ENCODE results near the gene TUBA4A.
"Not testable (repeated sequence)": the region's sequence is repeated elsewhere in the genome, so short reads cannot be mapped to it uniquely, and the experiment has no call there.

The TUBA4A gene

GRCh38 chr2:219268294-219268693, 14.6 kb upstream of the TUBA4A start:
- DNase-seq (ENCODE audit: low read depth in 2 of 2): no peak

- no peak for DNase-seq (ENCODE audit: low read depth in 2 of 2)
Measured at GRCh38 chr2:219266886-219267285, 13.2 kb upstream of the TUBA4A start.

GRCh38 chr2:219266232-219266631, 12.5 kb upstream of the TUBA4A start:
- DNase-seq (ENCODE audit: low read depth in 2 of 2): no peak

GRCh38 chr2:219261024-219261855, 7.5 kb upstream of the TUBA4A start:
- no peak for DNase-seq (ENCODE audit: low read depth in 2 of 2)

- not testable (repeated sequence) for DNase-seq (ENCODE audit: low read depth in 2 of 2)
Measured at GRCh38 chr2:219258942-219259341, 5.2 kb upstream of the TUBA4A start.

- no peak for DNase-seq (ENCODE audit: low read depth in 2 of 2)
Measured at GRCh38 chr2:219254590-219255201, 978 bp upstream of the TUBA4A start.

GRCh38 chr2:219252900-219253752, 592 bp downstream of the TUBA4A start, which contains the start of gene TUBA4B:
TUBA4B (plus strand) TSS chr2:219253243; CDS start chr2:219253408, 165 bp downstream.
- peak in 1 of 2 donors; percentile 25 for DNase-seq (ENCODE audit: low read depth in 2 of 2)

- peak in 1 of 2 donors; percentile 26 for DNase-seq (ENCODE audit: low read depth in 2 of 2)
Measured at GRCh38 chr2:219252570-219252899, 1.2 kb downstream of the TUBA4A start.

GRCh38 chr2:219252084-219252483, 1.6 kb downstream of the TUBA4A start:
- no peak for DNase-seq (ENCODE audit: low read depth in 2 of 2)

GRCh38 chr2:219251656-219252055, 2.1 kb downstream of the TUBA4A start:
- DNase-seq (ENCODE audit: low read depth in 2 of 2): no peak

GRCh38 chr2:219250049-219250781, 3.5 kb downstream of the TUBA4A start:
- no peak for DNase-seq (ENCODE audit: low read depth in 2 of 2)

GRCh38 chr2:219249203-219249980, 4.3 kb downstream of the TUBA4A start:
- DNase-seq (ENCODE audit: low read depth in 2 of 2): no peak

- DNase-seq (ENCODE audit: low read depth in 2 of 2): no peak
Measured at GRCh38 chr2:219248845-219249202, 4.9 kb downstream of the TUBA4A start.

- peak; percentile 63 to 73 for DNase-seq (ENCODE audit: low read depth in 2 of 2)
Measured at GRCh38 chr2:219247678-219248642, 5.8 kb downstream of the TUBA4A start.

- DNase-seq (ENCODE audit: low read depth in 2 of 2): no peak
Measured at GRCh38 chr2:219246559-219246958, 7.2 kb downstream of the TUBA4A start.

GRCh38 chr2:219245899-219246230, 7.9 kb downstream of the TUBA4A start:
- no peak for DNase-seq (ENCODE audit: low read depth in 2 of 2)

GRCh38 chr2:219245148-219245898, 8.4 kb downstream of the TUBA4A start, which contains the start of the genes GLB1L and STK16:
GLB1L (minus strand) TSS chr2:219245444; CDS start chr2:219243573, 1,871 bp downstream.
STK16 (plus strand) TSS chr2:219245479; CDS start chr2:219246000, 521 bp downstream.
- peak; percentile 78 to 84 for DNase-seq (ENCODE audit: low read depth in 2 of 2)

- DNase-seq (ENCODE audit: low read depth in 2 of 2): no peak
Measured at GRCh38 chr2:219244789-219245147, 8.9 kb downstream of the TUBA4A start.

GRCh38 chr2:219243291-219243761, 10.4 kb downstream of the TUBA4A start:
- no peak for DNase-seq (ENCODE audit: low read depth in 2 of 2)
